HG02759 (cell line): ENCODE data around the gene PROCR.
"Not testable (repeated sequence)": the region's sequence is repeated elsewhere in the genome, so short reads cannot be mapped to it uniquely, and the experiment has no call there.

Experiments used
- ATAC-seq: cut with Tn5 transposase; IDR thresholded peaks from one replicate; pipeline ENCODE4 v1.9.1; 2021; ENCODE audit warnings: mild to moderate bottlenecking, moderate library complexity; ENCODE audit not compliant: unreplicated experiment

PROCR gene

DNA sequence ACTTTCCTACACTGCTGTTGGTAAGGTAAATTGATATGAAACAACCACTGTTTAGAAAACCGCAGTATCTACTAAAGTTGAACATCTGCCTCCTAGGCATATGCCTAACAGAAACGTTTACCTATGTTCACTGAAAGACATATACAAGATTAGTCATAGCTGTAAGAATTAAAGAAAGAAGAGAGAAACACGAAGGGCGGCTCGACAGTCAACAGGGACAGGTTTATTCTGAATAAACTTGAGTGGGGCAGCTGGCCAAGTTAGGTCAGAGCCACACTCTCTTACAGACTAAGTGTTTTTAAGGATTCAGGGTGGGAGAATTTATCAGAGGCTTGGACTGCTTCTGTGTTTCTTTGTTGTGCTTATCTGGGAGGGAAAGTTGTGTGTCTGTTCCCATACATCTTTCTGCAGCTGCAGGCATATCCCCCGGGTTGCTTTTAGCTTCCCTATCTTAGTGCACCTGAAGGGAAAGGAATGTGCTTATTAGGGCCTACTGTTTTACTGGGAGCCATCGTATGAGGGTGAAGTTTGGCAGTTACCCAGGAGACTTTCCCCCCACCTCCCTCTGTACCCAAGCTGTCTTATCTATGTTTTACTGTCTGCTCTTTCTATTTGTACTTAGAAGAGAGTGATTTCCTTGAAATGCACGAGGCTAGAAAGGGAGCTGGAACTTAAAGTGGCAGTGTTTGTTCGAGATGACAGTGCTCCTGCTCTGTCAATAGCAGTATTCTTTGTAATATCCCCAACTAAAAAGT, 20.4 kb downstream of the PROCR start:
- no peak for ATAC-seq

DNA sequence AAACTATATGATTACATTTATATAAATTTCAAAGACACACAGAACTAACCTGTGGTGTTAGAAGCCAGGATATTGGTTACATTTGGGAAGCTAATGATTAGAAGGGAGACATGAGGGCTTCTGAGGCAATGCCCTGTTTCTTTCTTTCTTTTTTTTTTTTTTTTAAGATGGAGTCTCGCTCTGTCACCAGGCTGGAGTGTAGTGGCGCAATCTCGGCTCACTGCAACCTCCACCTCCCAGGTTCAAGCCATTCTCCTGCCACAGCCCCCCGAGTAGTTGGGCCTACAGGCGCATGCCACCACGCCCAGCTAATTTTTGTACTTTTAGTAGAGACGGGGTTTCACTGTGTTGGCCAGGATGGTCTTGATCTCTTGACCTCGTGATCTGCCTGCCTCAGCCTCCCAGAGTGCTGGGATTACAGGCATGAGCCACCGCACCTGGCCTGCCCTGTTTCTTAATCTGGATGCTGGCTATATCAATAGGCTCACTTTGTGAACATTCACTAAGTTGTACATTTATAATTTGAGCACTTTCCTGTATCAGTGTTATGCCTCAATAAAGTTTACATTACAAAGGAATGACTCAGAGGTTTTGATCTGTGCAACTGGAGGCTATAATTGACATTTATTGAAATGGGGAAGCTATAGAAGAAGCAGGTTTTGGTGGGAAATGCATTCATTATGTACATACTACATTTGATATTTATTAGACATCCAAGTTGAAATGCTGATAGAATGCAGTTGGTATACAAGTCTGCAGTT, 21.3 kb downstream of the PROCR start:
- not testable (repeated sequence) for ATAC-seq

DNA sequence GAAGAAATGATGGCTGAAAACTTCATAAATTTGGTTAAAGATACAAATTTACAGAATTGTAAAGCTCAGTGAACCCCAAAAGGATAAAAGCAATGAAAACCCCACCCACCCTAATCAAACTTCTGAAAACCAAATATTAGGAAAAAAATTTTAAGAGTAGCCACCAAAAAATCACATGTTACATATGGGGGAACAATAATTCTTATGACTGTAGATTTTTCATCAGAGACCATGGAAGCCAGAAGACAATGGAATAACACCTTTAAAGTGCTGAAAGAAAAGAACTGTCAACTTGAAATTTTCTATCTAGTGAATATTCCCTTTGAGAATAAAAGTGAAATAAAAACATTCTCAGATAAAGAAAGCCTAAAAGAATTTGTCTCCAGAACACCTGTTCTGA, 24.4 kb downstream of the PROCR start:
- ATAC-seq, result no peak

GRCh38 chr20:35199740-35200139, 27.9 kb downstream of the PROCR start:
- ATAC-seq, result no peak

DNA sequence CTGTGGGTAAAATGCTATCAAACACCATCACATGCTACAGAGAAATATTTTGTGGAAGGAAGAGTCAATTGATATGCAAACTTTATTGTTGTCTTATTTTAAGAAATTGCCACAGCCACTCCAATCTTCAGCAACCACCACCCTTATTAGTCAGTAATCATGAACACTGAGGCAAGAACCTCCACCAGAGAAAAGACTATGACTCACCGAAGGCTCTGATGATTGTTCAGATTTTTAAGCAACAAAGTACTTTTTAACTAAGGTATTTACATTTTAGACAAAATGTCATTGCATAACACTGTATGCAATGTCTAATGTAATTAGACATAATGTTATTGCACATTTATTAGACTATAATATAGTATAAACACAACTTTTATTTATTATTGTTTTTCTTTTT, 28.4 kb downstream of the PROCR start:
- ATAC-seq, result no peak

DNA sequence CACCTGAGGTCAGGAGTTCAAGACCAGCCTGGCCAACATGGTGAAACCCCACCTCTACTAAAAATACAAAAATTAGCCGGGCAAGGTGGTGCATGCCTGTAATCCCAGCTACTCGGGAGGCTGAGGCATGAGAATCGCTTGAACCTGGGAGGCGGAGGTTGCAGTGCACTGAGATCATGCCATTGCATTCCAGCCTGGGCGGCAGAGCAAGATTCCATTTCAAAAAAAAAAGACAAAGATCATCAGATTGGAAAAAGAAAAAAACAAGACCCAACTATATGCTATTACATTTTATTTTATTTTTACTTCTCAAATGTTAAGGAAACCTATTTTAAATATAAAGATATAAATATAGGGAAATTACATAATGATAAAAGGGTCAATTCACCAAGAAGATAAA, 29.6 kb downstream of the PROCR start:
- ATAC-seq, result not testable (repeated sequence)

DNA sequence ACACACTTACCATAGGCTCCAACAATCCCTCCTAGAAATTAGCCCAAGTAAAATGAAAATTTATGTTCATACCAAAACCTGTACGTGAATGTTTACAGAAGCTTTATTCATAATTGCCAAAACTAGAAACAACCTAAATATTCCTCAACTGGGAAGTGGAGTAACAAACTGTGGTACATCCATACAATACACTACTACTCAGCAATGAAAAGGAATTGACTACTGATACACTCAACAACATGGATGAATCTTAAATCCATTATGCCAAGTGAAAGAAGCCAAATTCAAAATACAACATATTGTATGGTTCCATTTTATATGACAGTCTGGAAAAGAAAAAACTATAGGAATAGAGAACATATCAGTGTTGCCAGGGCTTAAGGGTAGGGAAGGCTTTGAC, 34.9 kb downstream of the PROCR start:
- ATAC-seq, result no peak

DNA sequence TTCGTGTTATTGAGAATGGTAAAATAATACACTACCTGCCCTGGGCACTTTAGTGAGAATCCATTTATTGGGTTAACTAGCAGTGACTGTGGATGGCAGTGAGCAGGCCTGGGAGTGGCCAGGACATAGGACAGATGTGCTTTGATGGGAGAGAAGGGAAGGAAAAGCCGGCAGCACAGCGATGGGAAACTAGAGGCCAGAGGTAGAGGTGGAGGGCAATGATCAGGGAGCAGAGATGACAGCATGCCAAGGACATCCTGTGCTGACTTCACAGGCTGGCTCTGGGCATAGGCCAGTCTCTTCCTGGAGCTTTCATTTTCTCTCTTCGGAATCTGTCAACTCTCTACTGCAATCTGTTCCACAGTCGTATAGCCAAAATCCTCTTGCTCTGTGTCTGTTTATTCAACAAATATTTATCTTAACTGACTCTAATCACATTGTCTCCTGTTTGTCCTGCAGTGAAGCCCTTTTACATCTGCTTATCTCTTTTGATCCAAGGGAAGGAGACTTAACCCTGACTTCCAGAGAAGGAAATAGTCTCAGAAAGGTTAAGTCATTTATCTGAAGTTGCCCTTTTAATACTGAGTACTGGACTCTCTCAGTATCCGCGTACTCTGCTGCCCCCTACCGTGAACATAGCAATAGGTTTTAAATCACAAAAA, 36.2 kb downstream of the PROCR start:
- ATAC-seq, result no peak

GRCh38 chr20:35215066-35215956, 43.4 kb downstream of the PROCR start:
- no peak for ATAC-seq

GRCh38 chr20:35216541-35216940, 44.7 kb downstream of the PROCR start:
- ATAC-seq, result no peak

- no peak for ATAC-seq
These were observed 52.1 kb downstream of the PROCR start for GRCh38 chr20:35223941-35224340.

DNA sequence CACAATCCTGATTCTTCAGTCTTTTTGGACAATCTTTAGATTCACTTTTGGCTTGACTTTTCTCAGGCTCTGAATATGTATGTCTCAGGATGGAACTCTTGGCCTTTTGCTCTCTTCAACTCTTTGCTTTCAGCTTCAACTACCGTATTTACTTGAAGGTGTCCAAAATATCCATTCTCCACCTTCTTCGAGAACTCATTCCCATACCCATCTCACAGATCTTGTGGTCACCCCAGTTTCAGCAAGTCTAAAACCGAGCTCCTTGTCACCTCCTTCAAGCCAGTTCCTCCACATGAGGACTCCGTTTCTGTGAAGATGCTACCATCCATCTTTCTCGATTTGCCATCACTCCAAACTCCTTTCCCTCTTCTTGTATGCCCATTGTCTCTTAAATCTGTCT, 52.7 kb downstream of the PROCR start:
- no peak for ATAC-seq

DNA sequence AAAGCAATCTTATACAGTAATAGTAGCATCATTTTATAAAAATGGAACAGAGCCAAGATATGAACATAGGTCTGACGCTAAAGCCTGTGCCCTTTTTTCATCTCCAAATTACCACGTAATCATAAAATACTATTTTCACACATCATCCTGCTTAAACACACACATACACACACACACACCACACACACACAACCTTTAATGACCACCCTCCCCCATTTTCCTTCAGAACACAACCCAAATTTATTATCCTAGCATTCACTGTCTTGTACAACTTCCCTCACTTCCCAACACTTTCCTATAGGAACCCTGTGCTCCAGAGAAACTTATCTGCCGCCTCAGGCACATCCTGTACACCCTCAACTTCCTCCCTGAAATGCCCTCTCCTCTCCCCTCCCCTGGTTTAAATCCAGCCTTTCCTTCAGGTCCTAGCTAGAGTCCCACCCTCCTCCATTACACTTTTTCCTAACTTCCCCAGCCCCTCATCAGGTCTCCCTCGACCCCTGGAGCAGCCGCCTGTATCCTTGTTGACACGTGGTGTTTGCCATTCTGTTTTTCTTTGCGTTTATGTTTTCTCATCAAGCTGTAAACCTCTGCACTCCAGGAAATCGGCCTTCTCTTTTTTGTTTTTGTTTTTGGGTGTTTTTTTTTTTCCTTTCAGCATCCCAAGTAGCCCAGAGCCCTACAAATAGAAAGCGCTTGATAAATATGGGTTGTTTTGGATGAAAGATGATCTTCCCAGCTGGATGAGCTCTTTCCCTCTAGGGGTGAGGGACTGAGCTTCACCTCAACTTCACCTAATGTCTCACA, 53.6 kb downstream of the PROCR start:
- ATAC-seq, result no peak

- ATAC-seq, result no peak
These were observed 54.4 kb downstream of the PROCR start, which contains the start of gene MMP24 for GRCh38 chr20:35226126-35226883. Gene MMP24 (plus strand): TSS chr20:35226690. CDS start chr20:35226739, 49 bp downstream.
